K562 (cell line): Measurements from ENCODE around the gene DDX41. TPM values are rescaled to one million over a fixed set of nuclear protein-coding genes. Genes with fewer than 3 reads are reported as not detected.

Source experiments
- ARID1B ChIP-seq: fragments of 450-650 bp; IDR thresholded peaks from 2 replicates; pipeline ENCODE4 v1.6.1; 2016; ENCODE audit warnings: antibody characterized with exemption, mild to moderate bottlenecking, inconsistent platforms
- ELF4 ChIP-seq: fragments of 450-650 bp; formaldehyde crosslinking; IDR thresholded peaks from 2 replicates; pipeline ENCODE4 v1.4.0; 2022; ENCODE audit warnings: missing genetic modification characterization
- HDAC1 ChIP-seq, 2 experiments: fragments of 450-650 bp; IDR thresholded peaks; 2 replicates each; pipeline ENCODE4 v1.6.1; 2016 to 2017; ENCODE audit warnings: inconsistent platforms in 1 of 2, mild to moderate bottlenecking in 1 of 2, moderate library complexity in 1 of 2
- HDGF ChIP-seq: fragments of 450-650 bp; IDR thresholded peaks from 2 replicates; pipeline ENCODE4 v1.6.1; 2016
- KHSRP ChIP-seq: fragments of 450-650 bp; IDR thresholded peaks from 2 replicates; pipeline ENCODE4 v1.6.1; 2017
- NONO ChIP-seq, 2 experiments: fragments of 200-400 bp in 1 of 2; fragments of 450-650 bp in 1 of 2; formaldehyde crosslinking in 1 of 2; IDR thresholded peaks; 2 replicates each; pipeline ENCODE4 v1.6.1; 2017; ENCODE audit warnings: low read depth in 2 of 2, mild to moderate bottlenecking in 2 of 2, moderate library complexity in 2 of 2, low read length in 1 of 2
- PHB2 ChIP-seq: fragments of 450-650 bp; IDR thresholded peaks from 2 replicates; pipeline ENCODE4 v1.6.1; 2017; ENCODE audit warnings: low read depth
- RBBP5 ChIP-seq: fragments of 200-600 bp; sonication (generic); IDR thresholded peaks from 2 replicates; pipeline ENCODE4 v1.6.1; 2012; ENCODE audit warnings: borderline replicate concordance, mild to moderate bottlenecking, low read length, control low read depth, inconsistent platforms; ENCODE audit not compliant: insufficient read depth, poor library complexity, severe bottlenecking
- ZNF57 ChIP-seq: fragments of 450-650 bp; formaldehyde crosslinking; IDR thresholded peaks from 2 replicates; pipeline ENCODE4 v1.4.0; 2020; ENCODE audit warnings: mild to moderate bottlenecking, moderate library complexity
- polyA plus RNA-seq, 8 experiments: library from polyadenylated mRNA; depleted of rRNA in 4 of 8; stranded (reverse) in 5 of 8; unstranded in 3 of 8; fragments of >200 nt; fragmentation: Nextera tagmentation in 2 of 8; fragmentation: Illumina TruSeq in 1 of 8; extraction: Ambion mirVana in 2 of 8; extraction: Trizol in 1 of 8; gene quantifications; 2 replicates each; pipeline versions ENCODE4 v1.2.1 to v1.2.3, GENCODE V29; 2011 to 2014; ENCODE audit warnings: inconsistent platforms in 1 of 8, missing spikeins in 1 of 8
- total RNA-seq, 7 experiments: library from RNA; depleted of rRNA in 6 of 7; stranded (reverse); fragments of >200 nt in 6 of 7; fragmentation: Illumina TruSeq in 2 of 7; extraction: Trizol in 2 of 7; gene quantifications; 2 replicates each; pipeline versions ENCODE4 v1.2.1 to v1.2.3, GENCODE V29; 2011 to 2021; ENCODE audit warnings: low replicate concordance in 1 of 7
- TF ChIP-seq, protein P1 (sequence below): fragments of 450-650 bp; formaldehyde crosslinking; IDR thresholded peaks from 2 replicates; pipeline ENCODE4 v1.4.0; 2022; ENCODE audit warnings: missing genetic modification characterization
- TF ChIP-seq, protein P2 (sequence below): sonication (generic); formaldehyde crosslinking; IDR thresholded peaks from 2 replicates; pipeline ENCODE4 v1.9.0; 2022; ENCODE audit warnings: mild to moderate bottlenecking, missing genetic modification reagents

DDX41 gene
- total and polyA plus RNA-seq, 9 of the 15 experiments (the other 6 are each of a cell fraction or from before 2014, with no cell fraction given) = 38.2 to 284 (median 116) TPM

DNA sequence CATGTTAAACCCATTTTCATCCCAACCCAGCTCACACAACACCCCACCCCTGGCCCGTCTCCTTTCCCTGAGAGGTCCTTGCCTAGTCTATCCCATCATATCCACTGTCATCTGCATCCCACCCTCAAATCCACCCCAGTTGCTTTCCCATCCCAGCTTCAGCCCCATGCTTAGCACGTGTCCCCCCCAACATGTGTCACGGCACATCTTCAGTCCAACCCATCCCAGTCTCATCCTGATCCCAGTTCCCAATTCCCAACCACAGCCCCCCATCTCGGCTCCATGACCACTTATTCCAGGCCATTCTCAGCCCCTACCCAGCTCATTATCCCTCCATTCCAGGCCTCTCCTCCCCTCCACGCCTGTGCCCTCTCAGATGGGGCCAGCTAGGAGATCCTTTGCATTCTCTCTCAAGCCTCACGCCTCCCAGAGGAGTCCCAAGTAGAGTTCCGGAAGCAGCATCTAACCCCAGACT, 42.7 kb downstream of the DDX41 start (continued):
- 0 out of 2 replicates have a peak, but pooled peaks have one; percentile 53 for TF ChIP-seq HDGF
- TF ChIP-seq ARID1B = 0 out of 2 replicates have a peak, but pooled peaks have one; percentile 9
- TF ChIP-seq PHB2 = 0 out of 2 replicates have a peak, but pooled peaks have one; percentile 22
- no peak for TF ChIP-seq NONO (IDR thresholded peaks at IDR 0.05; ENCODE audit: low read depth in 2 of 2, low read length in 1 of 2)
- TF ChIP-seq KHSRP = no peak
- TF ChIP-seq ZNF57 (CRISPR knock-in tag) = no peak
- TF ChIP-seq HDAC1 (IDR thresholded peaks at IDR 0.05) = peak in 1 of 2 experiments; percentile 49; a peak in 1 of 4 replicates
- TF ChIP-seq ELF4 (CRISPR knock-in tag) = 0 out of 2 replicates have a peak, but pooled peaks have one; percentile 16
- TF ChIP-seq RBBP5 = peak; percentile 28
- TF ChIP-seq, protein P1, sequence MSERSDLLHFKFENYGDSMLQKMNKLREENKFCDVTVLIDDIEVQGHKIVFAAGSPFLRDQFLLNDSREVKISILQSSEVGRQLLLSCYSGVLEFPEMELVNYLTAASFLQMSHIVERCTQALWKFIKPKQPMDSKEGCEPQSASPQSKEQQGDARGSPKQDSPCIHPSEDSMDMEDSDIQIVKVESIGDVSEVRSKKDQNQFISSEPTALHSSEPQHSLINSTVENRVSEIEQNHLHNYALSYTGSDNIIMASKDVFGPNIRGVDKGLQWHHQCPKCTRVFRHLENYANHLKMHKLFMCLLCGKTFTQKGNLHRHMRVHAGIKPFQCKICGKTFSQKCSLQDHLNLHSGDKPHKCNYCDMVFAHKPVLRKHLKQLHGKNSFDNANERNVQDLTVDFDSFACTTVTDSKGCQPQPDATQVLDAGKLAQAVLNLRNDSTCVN (CRISPR knock-in tag) = 0 out of 2 replicates have a peak, but pooled peaks have one; percentile 57
- TF ChIP-seq, protein P2, sequence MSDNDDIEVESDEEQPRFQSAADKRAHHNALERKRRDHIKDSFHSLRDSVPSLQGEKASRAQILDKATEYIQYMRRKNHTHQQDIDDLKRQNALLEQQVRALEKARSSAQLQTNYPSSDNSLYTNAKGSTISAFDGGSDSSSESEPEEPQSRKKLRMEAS (CRISPR knock-in tag) = peak; percentile 56
